GM13976 (cell line): ENCODE data around the gene OR11H6.
"Not testable (repeated sequence)": the region's sequence is repeated elsewhere in the genome, so short reads cannot be mapped to it uniquely, and the experiment has no call there.

Source experiments
- DNase-seq: peaks from one replicate; pipeline ENCODE4 v3.0.0; 2012; ENCODE audit warnings: low spot score
- in situ Hi-C: fragments of 300-500 bp; cut with MboI; formaldehyde crosslinking; loops from one replicate; pipeline ENCODE4 v1.12.0; 2022; ENCODE audit warnings: low sequenced_read_pairs, mixed read lengths, inconsistent platforms; ENCODE audit not compliant: unreplicated experiment
- TF ChIP-seq, protein P1 (sequence below): IDR thresholded peaks from 2 replicates; pipeline ENCODE4 v1.5.1; 2012; ENCODE audit warnings: borderline replicate concordance, mild to moderate bottlenecking; ENCODE audit not compliant: insufficient read depth; ENCODE audit errors: extremely low read depth, missing control alignments, control extremely low read depth

Gene OR11H6

DNA sequence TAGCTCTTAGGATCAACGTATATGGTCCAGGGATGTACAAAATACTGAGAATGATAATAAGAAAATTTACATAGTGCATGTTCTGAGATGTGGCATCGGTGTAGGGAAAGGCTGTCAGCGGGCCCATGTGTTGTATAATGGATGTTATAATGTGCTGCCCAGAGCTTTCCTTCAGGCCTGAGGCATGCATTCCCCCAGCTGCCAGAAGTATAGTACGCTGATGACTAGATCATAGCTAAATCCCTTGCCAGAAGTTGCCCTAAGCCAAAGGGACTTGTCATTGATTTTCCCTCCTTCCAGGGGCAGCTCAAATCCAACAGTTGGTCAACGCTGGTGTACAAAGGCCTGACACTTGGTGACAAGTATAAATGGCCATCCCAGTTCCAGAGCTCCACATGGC is 39.3 kb upstream of the OR11H6 start:
- TF ChIP-seq, protein P1, sequence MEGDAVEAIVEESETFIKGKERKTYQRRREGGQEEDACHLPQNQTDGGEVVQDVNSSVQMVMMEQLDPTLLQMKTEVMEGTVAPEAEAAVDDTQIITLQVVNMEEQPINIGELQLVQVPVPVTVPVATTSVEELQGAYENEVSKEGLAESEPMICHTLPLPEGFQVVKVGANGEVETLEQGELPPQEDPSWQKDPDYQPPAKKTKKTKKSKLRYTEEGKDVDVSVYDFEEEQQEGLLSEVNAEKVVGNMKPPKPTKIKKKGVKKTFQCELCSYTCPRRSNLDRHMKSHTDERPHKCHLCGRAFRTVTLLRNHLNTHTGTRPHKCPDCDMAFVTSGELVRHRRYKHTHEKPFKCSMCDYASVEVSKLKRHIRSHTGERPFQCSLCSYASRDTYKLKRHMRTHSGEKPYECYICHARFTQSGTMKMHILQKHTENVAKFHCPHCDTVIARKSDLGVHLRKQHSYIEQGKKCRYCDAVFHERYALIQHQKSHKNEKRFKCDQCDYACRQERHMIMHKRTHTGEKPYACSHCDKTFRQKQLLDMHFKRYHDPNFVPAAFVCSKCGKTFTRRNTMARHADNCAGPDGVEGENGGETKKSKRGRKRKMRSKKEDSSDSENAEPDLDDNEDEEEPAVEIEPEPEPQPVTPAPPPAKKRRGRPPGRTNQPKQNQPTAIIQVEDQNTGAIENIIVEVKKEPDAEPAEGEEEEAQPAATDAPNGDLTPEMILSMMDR = no peak
- in situ Hi-C loops = no loop called here
- no peak for DNase-seq

DNA sequence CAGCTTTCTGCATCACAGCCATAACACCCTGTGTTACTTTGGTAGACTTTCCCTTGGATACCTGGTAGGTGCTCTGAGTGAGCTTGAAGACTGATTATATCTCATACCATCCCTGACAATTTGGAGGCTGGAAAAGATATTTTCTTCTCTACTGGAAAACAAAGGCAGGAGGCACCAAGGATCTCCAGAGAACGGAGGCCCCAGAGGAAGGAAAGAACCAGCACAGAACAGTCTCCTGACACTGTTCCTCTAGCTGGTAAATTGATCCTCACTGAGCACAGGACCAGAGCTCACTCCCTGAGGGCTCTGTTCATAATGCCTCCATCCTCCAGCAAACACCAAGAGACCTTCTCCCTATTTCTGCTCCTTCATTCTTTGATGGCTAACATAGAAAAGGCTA is 32.9 kb upstream of the OR11H6 start, which contains the start of gene OR11G2:
TSS of gene OR11G2 (plus strand) at position 301 of the 400 bp plus-strand sequence. CDS start 6,542 bp downstream, outside the sequence.
- in situ Hi-C loops = no loop called here
- TF ChIP-seq, protein P1 = no peak
- no peak for DNase-seq

DNA sequence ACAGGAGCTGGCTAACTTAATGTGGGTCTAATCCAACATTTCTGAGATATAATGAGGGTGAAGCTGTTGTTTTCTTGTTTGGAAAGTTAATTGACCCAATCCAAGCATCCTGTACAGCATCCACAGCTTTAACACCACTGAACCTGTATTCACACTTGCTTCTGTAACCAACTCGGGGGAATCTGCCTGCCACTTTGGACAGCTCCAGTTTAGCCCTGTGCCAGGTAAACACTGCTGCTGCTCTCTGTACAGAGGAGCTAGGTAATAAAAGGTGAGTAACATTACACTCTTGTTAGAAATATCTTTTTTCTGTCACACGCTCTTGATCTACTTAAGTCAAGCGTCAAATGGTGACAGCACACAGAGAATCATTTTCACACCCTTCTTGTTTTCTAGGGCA is 32.1 kb upstream of the OR11H6 start:
- DNase-seq = no peak
- in situ Hi-C loops = no loop called here
- TF ChIP-seq, protein P1 = no peak

DNA sequence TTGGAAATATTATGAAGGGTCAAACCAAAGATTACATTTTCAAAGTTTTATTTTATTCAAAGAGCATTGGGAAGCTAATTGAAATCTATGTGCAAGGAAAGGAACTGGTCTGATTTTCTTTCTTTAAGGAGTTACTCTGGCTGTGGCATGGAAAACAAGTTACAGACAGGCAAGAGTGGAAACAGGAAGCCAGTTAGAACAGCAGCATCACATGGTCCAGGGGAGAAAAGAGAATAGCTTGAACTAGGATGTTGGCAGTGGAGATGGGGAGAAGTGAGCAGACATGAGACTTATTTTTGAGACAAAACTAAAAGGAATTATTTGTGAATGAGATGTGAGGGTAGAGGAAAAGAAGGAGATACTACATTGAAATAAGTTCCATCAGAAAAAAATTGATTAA is 29.4 kb upstream of the OR11H6 start:
- in situ Hi-C loops = no loop called here
- DNase-seq = no peak
- TF ChIP-seq, protein P1 = no peak

DNA sequence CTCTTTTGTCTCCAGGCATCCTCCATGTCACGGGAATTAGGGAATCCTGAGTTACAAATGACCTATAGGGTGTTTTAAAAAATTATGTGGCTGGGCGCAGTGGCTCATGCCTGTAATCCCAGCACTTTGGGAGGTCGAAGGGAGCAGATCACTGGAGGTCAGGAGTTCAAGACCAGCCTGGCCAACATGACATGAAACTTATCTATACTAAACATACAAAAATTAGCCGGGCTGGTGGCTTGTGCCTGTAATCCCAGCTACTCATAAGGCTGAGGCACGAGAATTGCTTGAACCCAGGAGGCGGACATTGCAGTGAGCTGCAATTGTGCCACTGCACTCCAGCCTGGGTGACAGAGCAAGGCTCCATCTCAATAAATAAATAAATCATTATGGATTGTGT is 28.3 kb upstream of the OR11H6 start:
- in situ Hi-C loops, DNase-seq: not testable (repeated sequence)

DNA sequence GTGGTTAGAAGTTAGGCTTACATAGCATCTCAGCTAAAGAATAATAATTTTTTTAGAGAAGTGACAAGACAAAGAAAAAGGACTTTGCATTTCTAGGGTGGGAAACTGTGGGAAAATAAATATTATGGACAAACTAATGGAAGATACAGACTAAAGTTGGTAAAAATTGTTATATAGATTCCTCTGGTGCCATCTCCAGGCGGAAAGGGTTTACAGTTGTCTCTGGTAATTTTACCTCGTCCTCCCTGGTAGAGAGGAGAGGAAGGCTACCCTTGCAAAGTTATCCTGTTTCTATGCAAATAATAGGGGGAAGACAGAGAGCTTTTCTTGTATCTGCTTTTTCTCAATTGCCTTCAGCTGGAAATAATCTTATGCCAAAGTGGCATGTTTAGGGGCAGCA is 27.6 kb upstream of the OR11H6 start:
- TF ChIP-seq, protein P1 = no peak
- DNase-seq = no peak
- in situ Hi-C loops = no loop called here

DNA sequence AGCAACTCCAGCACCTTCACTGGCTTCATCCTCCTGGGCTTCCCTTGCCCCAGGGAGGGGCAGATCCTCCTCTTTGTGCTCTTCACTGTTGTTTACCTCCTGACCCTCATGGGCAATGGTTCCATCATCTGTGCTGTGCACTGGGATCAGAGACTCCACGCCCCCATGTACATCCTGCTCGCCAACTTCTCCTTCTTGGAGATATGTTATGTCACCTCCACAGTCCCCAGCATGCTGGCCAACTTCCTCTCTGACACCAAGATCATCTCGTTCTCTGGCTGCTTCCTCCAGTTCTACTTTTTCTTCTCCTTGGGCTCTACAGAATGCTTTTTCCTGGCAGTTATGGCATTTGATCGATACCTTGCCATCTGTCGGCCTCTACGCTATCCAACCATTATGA is 26.1 kb upstream of the OR11H6 start:
- in situ Hi-C loops = no loop called here
- TF ChIP-seq, protein P1 = no peak
- no peak for DNase-seq

DNA sequence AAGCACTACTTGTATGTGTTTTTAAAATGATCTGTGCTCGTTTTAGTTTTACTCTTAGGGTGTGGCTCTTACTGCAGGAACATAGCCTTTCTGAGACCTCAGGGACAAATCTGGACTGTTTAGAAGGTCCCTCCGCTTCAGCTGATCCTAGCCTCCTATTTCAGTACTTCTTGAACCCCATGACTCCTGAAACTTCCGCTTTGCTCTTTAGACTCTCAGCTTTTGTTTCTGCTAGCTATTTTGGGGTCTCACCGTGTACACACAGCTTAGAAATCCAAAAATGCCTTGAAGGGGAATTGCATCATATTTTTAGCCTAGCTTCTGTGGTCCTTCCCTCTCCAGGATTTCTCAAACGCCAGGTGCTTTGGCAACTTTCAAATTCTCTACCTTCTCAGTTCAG is 24.5 kb upstream of the OR11H6 start:
- no peak for DNase-seq

More for the DNA sequence above, 24.5 kb upstream of the OR11H6 start:
- in situ Hi-C loops = no loop called here
- TF ChIP-seq, protein P1 = no peak
